ENCODE data around the gene TRPM1.

TRPM1 gene

DNA sequence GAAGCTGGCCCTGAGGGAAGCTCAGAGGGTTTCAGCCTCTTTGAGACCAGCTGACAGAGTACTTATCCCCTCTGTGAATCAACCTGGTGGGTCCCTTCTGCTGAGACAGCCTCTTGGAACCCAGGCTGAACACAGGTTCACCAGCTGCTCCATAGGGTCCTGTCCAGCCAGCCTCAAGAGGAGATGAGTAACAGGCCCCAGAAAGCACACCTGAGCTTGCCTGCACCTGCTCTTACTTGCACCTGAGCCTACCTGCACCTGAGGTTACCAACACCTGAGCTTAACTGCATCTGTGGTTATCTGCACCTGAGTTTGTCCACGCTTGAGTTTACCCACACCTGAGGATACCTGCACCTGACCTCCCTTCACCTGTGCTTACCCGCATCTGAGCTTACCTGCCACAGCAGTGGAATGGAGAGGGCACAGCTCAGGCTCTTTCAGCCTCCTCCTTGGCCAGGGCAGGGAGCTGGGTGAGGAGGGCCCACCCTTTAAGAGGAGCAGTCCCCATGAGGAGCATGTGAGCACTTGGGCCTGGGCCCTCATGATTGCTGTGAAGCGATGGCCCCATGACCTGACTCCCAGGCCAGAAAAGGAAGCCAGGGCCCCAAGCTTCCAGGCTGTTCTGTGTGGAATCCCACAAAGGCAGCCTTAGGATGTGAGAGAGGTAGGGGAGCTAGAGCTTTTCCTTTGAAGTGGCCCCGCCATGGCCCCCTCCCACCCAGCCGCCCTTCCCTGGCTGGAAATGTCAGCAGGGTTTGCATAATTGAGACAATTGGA is at the start of gene TRPM1:
TSS of gene TRPM1 (minus strand) at position 464 of the 777 bp plus-strand sequence. CDS start 20,370 bp downstream, outside the sequence.
- no peak for DNase-seq (ENCODE audit: low read depth in 2 of 2)

DNA sequence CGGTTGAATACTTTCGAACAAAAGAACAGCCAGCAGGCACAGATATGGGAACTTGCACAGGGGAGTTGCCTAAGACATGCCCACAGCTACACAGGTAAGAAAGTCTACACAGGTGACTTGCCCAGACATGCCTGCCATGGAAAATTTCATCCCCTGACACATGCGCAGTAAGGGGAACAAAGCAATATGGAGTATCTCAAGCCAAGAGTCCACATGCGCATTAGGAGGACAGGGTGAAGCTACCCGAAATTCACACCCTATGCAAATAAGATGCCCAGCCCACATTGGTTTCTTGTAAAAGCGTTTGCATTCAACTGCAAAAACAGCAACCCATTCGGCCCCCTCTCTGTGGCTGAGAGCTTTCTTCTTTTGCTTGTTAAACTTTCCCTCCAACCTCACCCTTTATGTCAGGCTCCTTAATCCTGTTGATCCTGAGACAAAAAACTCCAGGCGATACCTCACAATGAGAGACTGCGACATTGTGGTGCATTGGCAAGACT is 49.3 kb upstream of the TRPM1 start:
- DNase-seq (ENCODE audit: low read depth in 2 of 2), result no peak

DNA sequence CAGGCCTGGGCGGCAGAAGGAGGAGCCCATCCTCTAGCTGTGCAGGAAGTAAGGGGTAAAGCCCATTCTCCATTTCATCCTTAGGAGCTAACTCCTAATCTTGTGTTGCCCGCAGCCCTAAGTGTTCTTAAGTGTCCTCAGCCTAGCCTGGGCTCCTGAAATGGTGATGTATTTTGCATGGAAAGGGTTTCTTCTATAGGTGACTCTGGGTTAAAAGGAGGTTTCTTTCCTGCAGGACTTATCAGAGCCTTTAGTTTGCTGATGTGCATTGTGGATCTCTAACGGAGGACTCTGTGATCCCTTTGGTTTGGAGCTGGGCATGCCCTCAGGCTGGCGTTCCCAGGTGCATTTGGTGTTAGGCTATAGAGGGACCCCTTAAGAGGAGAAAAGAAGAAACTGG is 48.5 kb upstream of the TRPM1 start:
- DNase-seq (ENCODE audit: low read depth in 2 of 2), result no peak

DNA sequence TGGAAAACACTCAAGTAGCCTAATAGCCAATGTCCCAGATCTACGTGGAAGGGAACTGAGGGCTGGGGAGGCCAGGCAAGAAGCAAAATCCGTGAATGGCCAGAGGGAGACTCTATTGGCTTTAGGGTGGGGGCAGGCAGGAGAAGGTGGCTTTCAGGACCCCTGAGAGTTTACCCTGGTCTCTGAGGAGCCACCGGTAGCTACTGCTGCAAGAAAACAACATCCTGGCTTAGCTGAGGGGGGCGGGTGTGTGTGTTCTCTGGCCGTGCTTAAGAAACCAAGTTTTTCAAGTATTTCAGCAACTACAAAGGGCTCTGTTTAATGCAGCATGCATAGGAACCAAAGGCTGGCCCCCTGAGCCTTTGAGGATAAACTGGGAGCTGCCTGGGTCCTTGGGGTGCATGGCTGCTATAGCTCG is 47.6 kb upstream of the TRPM1 start:
- DNase-seq (ENCODE audit: low read depth in 2 of 2), result no peak

DNA sequence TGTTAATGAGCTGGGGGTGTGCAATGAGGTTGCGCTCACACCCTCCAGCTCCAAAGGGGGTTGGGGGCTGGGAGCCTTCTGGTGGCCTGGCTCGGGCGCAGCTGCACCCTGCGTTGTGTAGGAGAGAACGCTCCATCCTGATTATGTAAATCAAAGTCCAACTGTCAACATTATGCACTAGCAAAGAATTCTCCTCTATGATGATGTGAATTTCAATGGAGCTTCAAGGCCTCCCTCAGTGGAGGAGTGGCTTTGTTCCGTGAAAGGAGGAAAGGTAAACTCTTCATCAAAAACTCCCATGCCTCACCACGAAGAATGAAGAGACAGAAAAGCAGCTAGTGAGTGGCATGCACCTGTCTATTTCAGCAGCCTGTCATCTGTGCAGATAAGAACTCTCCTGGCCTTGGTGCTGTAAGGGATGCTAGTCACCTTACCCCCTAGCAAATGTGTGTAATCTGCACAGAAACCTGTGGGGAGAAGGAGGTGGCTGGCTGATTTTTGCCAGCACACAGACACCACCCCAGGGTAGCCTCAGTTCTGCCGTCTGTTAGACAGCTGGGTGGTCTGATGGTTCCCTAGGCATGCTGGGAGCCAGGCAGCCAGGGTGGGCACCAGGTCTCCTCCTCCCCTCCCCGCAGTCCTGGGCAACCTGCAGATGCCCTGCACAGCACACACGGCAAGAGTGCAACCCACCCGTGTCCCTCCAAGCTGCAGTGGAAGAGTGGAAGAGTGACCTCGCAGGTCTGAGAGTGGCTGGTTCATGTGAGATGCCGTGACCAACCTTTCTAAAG is 47.0 kb upstream of the TRPM1 start:
- no peak for DNase-seq (ENCODE audit: low read depth in 2 of 2)

DNA sequence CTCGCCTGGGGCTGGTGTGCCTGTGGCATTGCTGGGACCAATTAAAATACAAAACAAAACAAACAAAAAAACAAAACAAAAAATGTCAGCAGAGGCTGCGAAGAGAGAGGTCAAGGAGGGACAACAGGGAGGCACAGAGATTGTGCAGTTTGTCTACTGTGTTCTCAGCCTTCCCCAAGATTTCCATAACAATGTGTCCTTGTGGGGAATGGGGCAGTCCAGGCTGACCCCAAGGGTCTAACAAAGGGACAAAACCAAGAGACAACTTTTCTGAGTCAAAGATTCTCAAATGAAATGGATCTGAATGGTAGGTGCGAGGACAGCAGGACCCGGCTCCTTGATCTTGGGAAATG is 46.4 kb upstream of the TRPM1 start:
- DNase-seq (ENCODE audit: low read depth in 2 of 2), result no peak

DNA sequence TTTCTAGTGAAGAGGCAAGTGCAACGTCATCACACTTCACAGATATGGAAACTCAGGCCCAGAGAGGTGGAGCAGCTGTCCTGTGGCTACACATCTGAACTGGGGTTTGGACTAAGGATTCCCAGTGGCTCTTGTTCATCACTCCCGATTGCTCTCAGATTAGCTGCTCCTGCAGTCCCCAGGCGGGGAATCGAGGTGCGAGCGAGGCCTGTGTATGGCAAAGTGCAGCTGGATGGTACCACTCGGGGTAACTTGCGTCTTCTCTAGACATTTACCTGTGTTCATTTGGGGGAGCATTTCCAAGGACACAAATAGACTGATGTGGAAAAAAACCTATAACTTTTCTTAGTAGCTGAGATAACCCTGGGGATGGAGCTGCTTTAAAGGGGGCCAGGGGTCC is 45.9 kb upstream of the TRPM1 start:
- DNase-seq (ENCODE audit: low read depth in 2 of 2), result no peak

DNA sequence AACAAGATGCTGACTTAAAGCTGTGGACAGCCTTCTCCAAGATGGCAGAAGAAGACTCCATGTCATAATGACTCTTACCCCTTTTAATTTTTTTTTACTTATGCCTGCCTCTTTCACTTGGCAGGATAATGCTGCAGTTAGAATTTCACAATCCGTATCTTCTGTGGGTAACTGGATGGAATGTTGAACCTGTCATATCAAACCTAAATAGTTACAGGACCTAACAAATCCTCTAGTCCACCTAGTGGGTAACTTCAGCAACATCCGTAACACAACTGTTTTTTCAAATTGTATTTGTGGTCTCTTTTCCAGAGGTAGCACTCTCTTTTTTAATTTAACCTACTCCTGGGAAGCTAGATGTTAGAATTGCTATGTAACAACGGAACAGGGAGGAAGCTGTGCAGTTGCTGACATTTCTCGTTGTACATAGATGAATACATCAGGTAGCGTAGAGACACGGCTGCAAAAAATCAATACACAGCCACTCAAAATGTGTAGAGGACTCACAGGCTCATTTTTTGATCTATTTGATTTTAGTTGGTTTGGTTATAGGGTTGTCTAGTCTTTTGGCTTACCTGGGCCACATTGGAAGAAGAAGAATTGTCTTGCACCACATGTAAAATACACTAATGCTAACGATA is 43.9 kb upstream of the TRPM1 start:
- DNase-seq (ENCODE audit: low read depth in 2 of 2), result no peak

DNA sequence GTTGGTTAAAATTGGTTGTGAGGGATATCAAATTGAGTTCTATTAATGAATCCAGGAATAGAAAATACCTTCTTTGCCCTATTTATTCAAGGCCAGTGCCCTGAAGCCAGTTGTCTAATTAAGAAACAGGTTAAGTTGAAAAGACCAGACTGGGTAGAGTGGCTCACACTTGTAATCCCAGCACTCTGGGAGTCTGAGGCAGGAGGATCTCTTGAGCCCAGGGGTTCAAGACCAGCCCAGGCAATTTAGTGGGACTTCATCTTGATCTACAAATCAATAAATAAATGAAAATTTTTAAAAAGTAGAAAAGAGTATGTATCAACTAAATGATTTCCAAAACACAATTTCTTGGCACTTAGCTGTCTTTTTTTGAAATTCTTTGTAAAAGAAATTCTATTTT is 40.3 kb upstream of the TRPM1 start:
- DNase-seq (ENCODE audit: low read depth in 2 of 2), result no peak

DNA sequence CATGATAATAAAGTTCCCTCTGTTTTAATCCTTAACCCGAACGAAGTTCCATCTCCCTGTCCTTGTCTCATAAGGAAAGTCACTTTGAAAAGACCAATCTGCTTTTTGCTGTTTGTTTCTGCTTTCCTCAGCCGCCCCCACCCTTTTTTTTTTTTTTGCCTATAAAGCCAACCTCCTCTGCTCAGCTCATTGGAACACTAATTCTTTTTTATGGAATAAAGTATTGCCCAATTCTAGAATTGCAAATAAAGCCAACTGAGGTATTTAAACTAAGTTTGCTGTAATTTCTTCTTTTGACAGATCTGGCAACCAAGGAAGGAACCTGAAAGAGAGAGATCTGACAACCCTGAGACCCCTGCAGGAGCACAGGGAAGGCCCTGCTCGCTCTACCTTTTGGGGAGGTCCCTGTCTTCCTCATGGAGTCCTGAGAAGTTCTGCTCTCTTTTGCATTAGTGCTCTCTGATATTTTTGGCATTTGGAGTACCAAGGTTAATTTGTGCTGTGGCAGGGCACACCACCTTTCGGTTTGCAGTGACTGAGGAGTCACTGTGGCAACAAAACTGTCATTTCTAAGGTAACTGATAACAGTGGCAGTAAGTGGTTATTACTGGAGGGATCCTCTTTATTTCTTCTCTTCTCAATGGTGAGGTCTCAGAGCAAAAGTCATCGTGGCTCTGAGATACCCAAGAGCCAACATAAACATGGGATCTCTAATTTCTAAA is 35.2 kb upstream of the TRPM1 start:
- no peak for DNase-seq (ENCODE audit: low read depth in 2 of 2)

DNA sequence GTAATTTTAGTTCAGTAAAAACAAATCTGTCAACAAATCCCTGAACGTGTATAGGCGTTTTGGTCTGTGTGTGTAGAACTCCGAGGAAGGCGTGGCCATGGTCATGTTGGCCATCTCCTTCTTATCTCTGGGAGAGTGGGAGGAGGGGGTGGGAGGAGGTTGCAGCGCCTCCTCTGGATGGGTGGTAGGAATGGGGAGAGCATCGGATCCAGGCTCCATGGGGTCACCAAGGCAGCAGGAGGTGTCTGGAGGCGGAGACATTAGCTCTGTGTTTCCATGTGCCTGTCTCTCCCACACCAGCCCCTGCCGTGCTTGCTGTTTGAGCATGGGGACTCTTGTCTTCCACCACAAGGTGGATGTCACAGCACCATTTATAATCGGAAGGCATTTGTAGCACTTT is 34.5 kb upstream of the TRPM1 start:
- DNase-seq (ENCODE audit: low read depth in 2 of 2), result no peak

DNA sequence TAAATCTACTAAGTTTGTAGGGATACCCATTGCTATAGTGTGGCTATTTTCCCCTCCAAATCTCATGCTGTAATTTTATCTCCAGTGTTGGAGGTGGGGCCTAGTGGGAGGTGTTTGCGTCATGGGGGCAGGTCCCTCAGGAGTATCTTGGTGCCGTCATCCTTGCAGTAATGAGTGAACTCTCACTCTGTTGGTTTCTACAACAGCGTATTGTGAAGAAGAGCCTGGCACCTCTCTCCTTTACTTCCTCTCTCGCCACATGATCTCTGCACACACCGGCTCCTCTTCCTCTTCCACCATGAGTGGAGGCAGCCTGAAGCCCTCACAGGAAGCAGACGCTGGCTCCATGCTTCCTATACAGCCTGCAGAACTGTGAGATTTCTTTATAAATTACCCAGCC is 34.0 kb upstream of the TRPM1 start:
- DNase-seq (ENCODE audit: low read depth in 2 of 2), result no peak

DNA sequence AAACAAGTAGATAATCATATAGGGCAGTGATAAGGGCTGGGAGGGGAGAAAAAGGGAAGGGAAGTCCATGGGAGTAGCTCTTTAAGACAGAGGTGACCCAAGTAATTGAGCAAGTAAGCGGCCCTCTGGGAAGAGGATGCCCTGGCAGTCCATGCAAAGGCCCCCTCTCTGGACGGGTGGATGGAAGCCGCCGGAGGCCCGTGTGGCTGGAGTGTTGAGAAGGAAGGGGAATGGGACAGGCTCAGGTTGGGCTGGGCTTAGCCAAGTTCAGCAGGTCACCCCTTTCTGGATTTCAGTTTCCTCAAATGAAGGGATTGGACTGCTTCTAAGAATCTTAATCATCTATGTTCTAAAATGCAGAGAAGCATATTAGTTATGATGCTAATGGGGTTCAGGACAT is 32.4 kb upstream of the TRPM1 start:
- DNase-seq (ENCODE audit: low read depth in 2 of 2), result no peak

DNA sequence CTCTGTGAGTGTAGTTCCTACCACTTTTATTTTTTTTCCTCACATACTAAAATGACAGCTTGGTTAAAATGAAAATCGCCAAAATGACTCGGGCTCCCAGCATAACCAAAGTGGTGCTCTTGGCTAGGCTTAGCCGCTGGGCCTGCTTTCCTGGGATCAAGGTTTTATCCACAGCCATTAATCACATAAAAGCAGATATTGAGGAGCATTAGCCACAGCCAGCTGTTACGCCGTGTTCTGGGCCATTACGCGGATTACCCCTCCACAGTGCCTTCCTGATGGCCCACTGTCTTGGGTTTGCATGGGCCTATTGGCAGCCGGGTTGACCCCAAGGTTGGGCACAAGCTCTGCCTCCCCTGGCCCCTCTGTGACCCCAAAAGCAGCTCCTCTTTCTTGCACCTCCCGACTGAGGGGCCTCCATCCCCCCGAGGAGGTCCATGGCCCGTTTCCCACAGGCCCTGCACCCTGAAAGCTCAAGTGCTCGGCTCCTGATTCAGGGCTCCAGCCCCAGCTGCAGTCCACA is 30.4 kb upstream of the TRPM1 start:
- DNase-seq (ENCODE audit: low read depth in 2 of 2), result no peak

DNA sequence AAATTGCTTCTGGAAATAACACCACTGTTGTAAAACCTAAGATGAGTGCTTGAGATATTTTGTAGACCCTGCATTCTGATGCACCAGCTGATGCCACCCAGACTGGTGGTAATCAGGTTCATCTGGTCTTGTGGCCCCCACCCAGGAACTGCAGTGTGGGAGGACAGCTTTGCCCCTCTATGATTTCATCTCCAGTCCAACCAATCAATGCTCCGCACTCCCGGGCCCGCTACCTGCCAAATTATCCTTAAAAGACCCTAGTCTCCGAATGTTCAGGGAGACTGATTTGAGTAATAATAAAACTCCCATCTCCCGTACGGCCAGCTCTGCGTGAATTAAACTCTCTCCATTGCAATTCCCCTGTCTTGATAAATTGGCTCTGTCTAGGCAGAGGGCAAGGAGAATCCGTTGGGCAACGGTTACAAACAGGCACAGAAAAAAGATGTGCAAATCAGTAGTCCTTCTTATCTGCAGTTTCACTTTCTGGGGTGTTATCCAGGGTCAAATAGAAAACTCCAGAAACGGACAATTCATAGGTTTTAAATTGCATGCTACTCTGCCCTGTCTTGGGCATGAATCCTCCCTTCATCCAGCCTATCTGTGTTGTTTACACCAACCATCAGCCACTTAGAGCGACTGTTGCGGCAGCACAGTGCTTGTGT is 29.2 kb upstream of the TRPM1 start:
- no peak for DNase-seq (ENCODE audit: low read depth in 2 of 2)

DNA sequence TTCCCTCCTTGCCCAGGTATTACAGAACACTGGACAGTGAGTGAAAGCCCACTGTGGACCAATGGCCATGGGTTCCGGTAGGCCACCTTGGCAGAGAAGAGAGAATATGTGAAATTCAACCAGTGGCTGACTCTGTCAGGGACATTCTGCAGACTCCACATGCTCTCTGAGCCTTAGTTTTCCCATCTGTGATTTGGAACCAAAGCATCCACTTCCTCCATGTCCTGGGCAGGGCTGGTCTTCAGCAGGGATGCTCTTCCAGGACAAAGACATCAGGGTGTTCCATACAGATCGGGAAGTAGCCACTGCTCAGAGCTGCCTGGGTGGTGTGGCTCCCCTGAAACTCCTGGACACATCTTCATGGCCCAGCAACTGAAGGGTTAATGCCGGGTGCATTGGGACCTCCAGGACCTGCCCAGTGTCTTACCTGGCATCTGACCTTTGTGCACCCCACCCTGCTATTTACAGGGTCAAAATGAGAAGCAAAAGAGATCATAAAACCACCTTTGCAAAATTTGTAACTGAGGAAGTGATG is 28.3 kb upstream of the TRPM1 start:
- DNase-seq (ENCODE audit: low read depth in 2 of 2), result no peak

DNA sequence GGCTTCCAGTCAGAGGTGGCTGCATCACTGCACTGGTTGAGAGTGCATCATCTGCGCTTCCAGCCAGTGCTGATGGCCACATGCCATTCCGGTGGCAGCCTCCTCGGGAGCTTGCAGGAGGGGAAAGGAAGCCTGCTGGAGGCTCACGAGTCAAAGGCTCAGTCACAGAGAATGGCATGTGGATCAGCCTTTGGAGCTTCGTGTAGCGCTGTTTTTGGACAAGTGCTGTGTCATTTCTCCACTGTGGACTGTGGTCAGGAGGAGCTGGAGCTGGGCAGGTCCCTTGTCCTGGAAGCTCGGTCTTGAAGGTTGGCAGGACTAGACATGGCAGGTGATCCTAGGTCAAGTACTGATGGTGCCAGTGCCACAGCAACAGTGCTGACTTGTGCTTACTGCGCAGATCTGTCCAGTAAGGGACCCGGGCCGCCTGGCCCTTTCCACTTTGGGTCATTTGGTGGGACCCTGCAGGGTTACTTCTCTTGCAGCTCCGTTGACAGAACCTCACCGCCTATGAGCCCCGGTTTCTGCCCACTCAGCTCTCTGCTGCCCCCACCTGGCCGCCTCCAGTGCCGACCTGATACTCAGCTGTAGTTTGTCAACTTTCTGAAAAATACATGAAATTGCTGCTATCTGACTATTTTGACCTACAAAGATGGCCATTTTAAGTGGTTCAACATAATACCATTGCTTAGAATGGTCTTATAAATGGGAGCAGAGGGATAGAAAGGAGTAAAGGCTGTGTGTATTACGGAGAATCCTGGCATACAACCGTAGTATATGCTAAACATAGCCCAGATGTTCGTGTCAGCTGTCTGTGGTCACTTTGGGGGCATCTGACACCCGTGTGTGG is 27.6 kb upstream of the TRPM1 start:
- DNase-seq (ENCODE audit: low read depth in 2 of 2), result peak; percentile 45 to 69

DNA sequence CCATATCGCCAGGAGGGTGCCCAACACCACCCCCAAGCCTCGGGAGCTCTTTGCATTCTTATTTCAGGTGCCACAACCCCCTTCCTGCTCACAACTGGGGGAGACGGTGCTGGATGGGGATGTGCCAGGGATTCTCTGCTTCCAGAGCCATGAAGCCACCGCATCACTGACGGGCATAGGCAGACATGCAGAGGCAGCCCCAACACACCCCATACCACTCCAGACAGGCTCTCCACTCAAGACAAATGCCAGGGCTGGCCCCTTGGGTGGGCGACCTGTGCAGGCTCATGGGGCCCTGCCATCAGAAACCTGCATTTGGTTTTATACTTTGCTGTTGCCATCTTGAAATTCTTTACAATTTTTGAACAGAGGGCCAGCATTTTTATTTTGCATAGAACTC is 27.0 kb upstream of the TRPM1 start:
- DNase-seq (ENCODE audit: low read depth in 2 of 2), result no peak

DNA sequence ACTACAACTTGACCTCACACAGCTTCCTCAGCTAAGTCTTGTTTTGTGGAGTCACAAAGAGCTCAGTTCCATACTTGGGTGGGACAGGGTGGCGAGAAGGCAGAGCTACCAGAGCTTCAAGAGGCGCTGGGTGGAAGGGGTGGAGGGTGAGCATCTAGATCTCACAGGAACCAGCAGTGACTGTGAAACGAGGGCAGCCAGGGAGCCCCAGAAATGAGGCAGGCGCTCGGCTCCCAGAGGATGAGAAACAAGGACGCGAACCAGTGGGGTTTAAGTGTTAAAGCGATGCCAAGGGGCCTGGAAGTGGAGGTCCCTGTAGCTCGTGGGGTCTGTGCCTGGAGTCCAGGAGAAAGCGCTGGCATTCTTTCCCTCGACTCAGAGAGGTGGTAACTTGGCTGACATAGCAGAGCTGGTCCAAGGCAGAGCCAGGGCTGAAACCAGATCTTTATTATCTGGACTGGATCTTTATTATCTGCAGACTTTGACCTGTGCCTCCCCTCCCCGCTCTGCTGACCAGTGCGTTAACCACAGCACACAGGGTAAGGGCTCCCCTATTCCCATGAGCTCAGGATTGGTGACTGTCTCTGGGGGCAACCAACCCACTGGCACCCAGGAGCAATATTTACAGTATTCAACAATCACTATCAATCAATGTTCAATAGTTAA is 26.2 kb upstream of the TRPM1 start:
- no peak for DNase-seq (ENCODE audit: low read depth in 2 of 2)

All from stimulated activated CD4-positive, alpha-beta T cell treated with anti-CD3 and anti-CD28 coated beads, Interleukin-1b, Interleukin-23, amount 100 ng/mL, for 1 hour (primary cell).